Endothelial cell (in vitro differentiated cells): ENCODE data around the gene ZNF146. TPM values are rescaled to one million over a fixed set of nuclear protein-coding genes. Genes with fewer than 3 reads are reported as not detected.

Experiments
- DNase-seq: peaks from one replicate; pipeline ENCODE4 v3.0.0; 2021; ENCODE audit warnings: low spot score
- H3K27ac Mint-ChIP-seq: one replicate; pipeline ENCODE4 v1.8.0; 2021; ENCODE audit warnings: mixed read lengths, inconsistent platforms; ENCODE audit not compliant: unreplicated experiment
- H3K27me3 Mint-ChIP-seq: one replicate; pipeline ENCODE4 v1.8.0; 2021; ENCODE audit warnings: mild to moderate bottlenecking, moderate library complexity, mixed read lengths, inconsistent platforms; ENCODE audit not compliant: unreplicated experiment
- H3K36me3 Mint-ChIP-seq: one replicate; pipeline ENCODE4 v1.8.0; 2021; ENCODE audit warnings: mild to moderate bottlenecking, low read depth, mixed read lengths, inconsistent platforms; ENCODE audit not compliant: unreplicated experiment
- H3K4me1 Mint-ChIP-seq: one replicate; pipeline ENCODE4 v1.8.0; 2021; ENCODE audit warnings: mild to moderate bottlenecking, mixed read lengths, inconsistent platforms; ENCODE audit not compliant: unreplicated experiment
- H3K4me3 Mint-ChIP-seq: one replicate; pipeline ENCODE4 v1.8.0; 2021; ENCODE audit warnings: mild to moderate bottlenecking, mixed read lengths, inconsistent platforms; ENCODE audit not compliant: unreplicated experiment
- H3K9me3 Mint-ChIP-seq: one replicate; pipeline ENCODE4 v1.8.0; 2021; ENCODE audit warnings: mixed read lengths, inconsistent platforms; ENCODE audit not compliant: unreplicated experiment
- CTCF ChIP-seq: fragments of 200-600 bp; sonication (generic); IDR thresholded peaks from one replicate; pipeline ENCODE4 v1.5.0; 2021; ENCODE audit warnings: antibody characterized with exemption; ENCODE audit not compliant: unreplicated experiment
- total RNA-seq: library from RNA; stranded (reverse); fragmentation: NEBNext Ultra II Directional; extraction: Animal tissue kit (Norgen Biotek cat#: 25700); gene quantifications from one replicate; pipeline ENCODE4 v1.2.1, GENCODE V29; 2021; ENCODE audit not compliant: unreplicated experiment

The ZNF146 gene
- total RNA-seq, 1 donor from 2014 or later, result 45.5 TPM

GRCh38 chr19:36252047-36252446 is 37.1 kb downstream of the ZNF146 start:
- H3K4me1 Mint-ChIP-seq, result no peaks in the 10 kb centered on the region
- peaks cover 10% of the 10 kb centered on the region for H3K36me3 Mint-ChIP-seq
- no peak overlapping the region for H3K4me3 Mint-ChIP-seq
- no peak overlapping the region for H3K27ac Mint-ChIP-seq
- no peak for TF ChIP-seq CTCF
- DNase-seq, result no peak
- H3K9me3 Mint-ChIP-seq, result peaks cover 13% of the 10 kb centered on the region
- H3K27me3 Mint-ChIP-seq, result peaks cover 3% of the 10 kb centered on the region

GRCh38 chr19:36254848-36255247 is 39.9 kb downstream of the ZNF146 start:
- no peak overlapping the region for H3K4me3 Mint-ChIP-seq

GRCh38 chr19:36255316-36255715 is 40.4 kb downstream of the ZNF146 start:
- Mint-ChIP-seq H3K36me3 (peaks cover 15% of the 10 kb centered on the region), H3K4me3 (no peak overlapping the region), H3K9me3 (peaks cover 12% of the 10 kb centered on the region), H3K27me3 (peaks cover 10% of the 10 kb centered on the region), H3K4me1 (no peaks in the 10 kb centered on the region), H3K27ac (no peak overlapping the region)
- DNase-seq, result no peak
- TF ChIP-seq CTCF, result no peak

More at GRCh38 chr19:36254848-36255247, 39.9 kb downstream of the ZNF146 start:
- no peak for TF ChIP-seq CTCF
- H3K27me3 Mint-ChIP-seq, result peaks cover 10% of the 10 kb centered on the region
- H3K27ac Mint-ChIP-seq, result no peak overlapping the region
- peaks cover 15% of the 10 kb centered on the region for H3K36me3 Mint-ChIP-seq
- H3K4me1 Mint-ChIP-seq, result no peaks in the 10 kb centered on the region
- H3K9me3 Mint-ChIP-seq, result peaks cover 12% of the 10 kb centered on the region
- no peak for DNase-seq

- no peak for TF ChIP-seq CTCF
- peaks cover 12% of the 10 kb centered on the region for H3K9me3 Mint-ChIP-seq
- H3K27me3 Mint-ChIP-seq, result peaks cover 10% of the 10 kb centered on the region
Measured at GRCh38 chr19:36256064-36256463, 41.2 kb downstream of the ZNF146 start.

GRCh38 chr19:36256853-36257519 is 42.1 kb downstream of the ZNF146 start:
- H3K27ac Mint-ChIP-seq, result no peak overlapping the region
- TF ChIP-seq CTCF, result no peak
- H3K27me3 Mint-ChIP-seq, result peaks cover 10% of the 10 kb centered on the region
- peaks cover 12% of the 10 kb centered on the region for H3K9me3 Mint-ChIP-seq
- peaks cover 15% of the 10 kb centered on the region for H3K36me3 Mint-ChIP-seq
- no peak overlapping the region for H3K4me3 Mint-ChIP-seq
- DNase-seq, result no peak
- no peaks in the 10 kb centered on the region for H3K4me1 Mint-ChIP-seq

More at GRCh38 chr19:36256064-36256463, 41.2 kb downstream of the ZNF146 start:
- H3K27ac Mint-ChIP-seq, result no peak overlapping the region
- no peaks in the 10 kb centered on the region for H3K4me1 Mint-ChIP-seq
- peaks cover 15% of the 10 kb centered on the region for H3K36me3 Mint-ChIP-seq
- no peak for DNase-seq
- peak overlapping the region; percentile 65 for H3K4me3 Mint-ChIP-seq
